Immature natural killer cell (primary cell): ENCODE results near the gene VAC14. TPM values are rescaled to one million over a fixed set of nuclear protein-coding genes. Genes with fewer than 3 reads are reported as not detected.
"Not testable (repeated sequence)": the region's sequence is repeated elsewhere in the genome, so short reads cannot be mapped to it uniquely, and the experiment has no call there.

ENCODE experiments used
- DNase-seq, 3 donors: peaks; one replicate each; pipeline ENCODE4 v3.0.0; 2022; ENCODE audit warnings: mixed read lengths in 1 of 3
- H3K27ac Mint-ChIP-seq, 6 donors: one replicate each; pipeline ENCODE4 v1.8.0; 2020; ENCODE audit warnings: mixed read lengths in 6 of 6, mild to moderate bottlenecking in 5 of 6, inconsistent platforms in 4 of 6, moderate library complexity in 3 of 6
- H3K27me3 Mint-ChIP-seq, 3 donors: one replicate each; pipeline ENCODE4 v1.8.0; 2020 to 2021; ENCODE audit warnings: low read depth in 3 of 3, mild to moderate bottlenecking in 3 of 3, mixed read lengths in 3 of 3, moderate library complexity in 3 of 3, inconsistent platforms in 1 of 3
- H3K36me3 Mint-ChIP-seq, 3 donors: one replicate each; pipeline ENCODE4 v1.8.0; 2020; ENCODE audit warnings: mixed read lengths in 3 of 3, inconsistent platforms in 2 of 3, mild to moderate bottlenecking in 2 of 3
- H3K4me1 Mint-ChIP-seq, 2 donors: one replicate each; pipeline ENCODE4 v1.8.0; 2020; ENCODE audit warnings: inconsistent platforms in 2 of 2, mild to moderate bottlenecking in 2 of 2, mixed read lengths in 2 of 2, moderate library complexity in 1 of 2
- H3K4me3 Mint-ChIP-seq, 5 donors: one replicate each; pipeline ENCODE4 v1.8.0; 2020; ENCODE audit warnings: mild to moderate bottlenecking in 5 of 5, mixed read lengths in 5 of 5, inconsistent platforms in 3 of 5, moderate library complexity in 3 of 5
- H3K9me3 Mint-ChIP-seq, 6 donors: one replicate each; pipeline ENCODE4 v1.8.0; 2020; ENCODE audit warnings: mild to moderate bottlenecking in 6 of 6, mixed read lengths in 6 of 6, inconsistent platforms in 4 of 6, moderate library complexity in 3 of 6
- polyA plus RNA-seq, 3 donors: library from polyadenylated mRNA; unstranded; fragments of 300-500 nt; fragmentation: Illumina TruSeq; gene quantifications; one replicate each; pipeline ENCODE4 v1.2.3, GENCODE V29; 2021

VAC14 gene
- polyA plus RNA-seq, 3 donors from 2014 or later, result 19.1 to 42.2 (median 28.1) TPM

- peaks cover 6 to 10% of the 10 kb centered on the region in 2 donors for H3K4me1 Mint-ChIP-seq
Observed at GRCh38 chr16:70749681-70750601, 51.0 kb downstream of the VAC14 start.

GRCh38 chr16:70749006-70749678, 51.8 kb downstream of the VAC14 start:
- H3K4me3 Mint-ChIP-seq, result no peak overlapping the region
- DNase-seq, result no peak

More at GRCh38 chr16:70749681-70750601, 51.0 kb downstream of the VAC14 start:
- peaks cover 0 to 8% (median 0%) of the 10 kb centered on the region in 3 donors for H3K36me3 Mint-ChIP-seq
- no peaks in the 10 kb centered on the region for H3K9me3 Mint-ChIP-seq
- H3K27me3 Mint-ChIP-seq, result peaks cover 0 to 2% (median 0%) of the 10 kb centered on the region in 3 donors
- H3K27ac Mint-ChIP-seq, result peak overlapping the region in 1 of 6 donors; percentile 67
- DNase-seq, result no peak
- no peak overlapping the region for H3K4me3 Mint-ChIP-seq

GRCh38 chr16:70747703-70748631, 53.0 kb downstream of the VAC14 start:
- Mint-ChIP-seq H3K36me3 (peaks cover 10 to 15% (median 11%) of the 10 kb centered on the region in 3 donors), H3K27me3 (peaks cover 0 to 2% (median 0%) of the 10 kb centered on the region in 3 donors), H3K4me1 (peaks cover 6 to 17% of the 10 kb centered on the region in 2 donors), H3K27ac (no peak overlapping the region), H3K9me3 (no peaks in the 10 kb centered on the region), H3K4me3 (no peak overlapping the region)
- DNase-seq, result no peak

More at GRCh38 chr16:70749006-70749678, 51.8 kb downstream of the VAC14 start:
- Mint-ChIP-seq H3K27ac (no peak overlapping the region), H3K4me1 (peaks cover 6 to 10% of the 10 kb centered on the region in 2 donors), H3K27me3 (peaks cover 0 to 2% (median 0%) of the 10 kb centered on the region in 3 donors), H3K9me3 (no peaks in the 10 kb centered on the region), H3K36me3 (peaks cover 0 to 7% (median 0%) of the 10 kb centered on the region in 3 donors)

GRCh38 chr16:70746708-70747424, 54.1 kb downstream of the VAC14 start:
- Mint-ChIP-seq H3K27me3 (peaks cover 0 to 2% (median 0%) of the 10 kb centered on the region in 3 donors), H3K27ac (peak overlapping the region in 2 of 6 donors; percentile 12 to 17), H3K4me1 (peaks cover 6 to 17% of the 10 kb centered on the region in 2 donors), H3K4me3 (no peak overlapping the region), H3K36me3 (peaks cover 12 to 17% (median 15%) of the 10 kb centered on the region in 3 donors), H3K9me3 (no peaks in the 10 kb centered on the region)
- DNase-seq, result no peak

DNA sequence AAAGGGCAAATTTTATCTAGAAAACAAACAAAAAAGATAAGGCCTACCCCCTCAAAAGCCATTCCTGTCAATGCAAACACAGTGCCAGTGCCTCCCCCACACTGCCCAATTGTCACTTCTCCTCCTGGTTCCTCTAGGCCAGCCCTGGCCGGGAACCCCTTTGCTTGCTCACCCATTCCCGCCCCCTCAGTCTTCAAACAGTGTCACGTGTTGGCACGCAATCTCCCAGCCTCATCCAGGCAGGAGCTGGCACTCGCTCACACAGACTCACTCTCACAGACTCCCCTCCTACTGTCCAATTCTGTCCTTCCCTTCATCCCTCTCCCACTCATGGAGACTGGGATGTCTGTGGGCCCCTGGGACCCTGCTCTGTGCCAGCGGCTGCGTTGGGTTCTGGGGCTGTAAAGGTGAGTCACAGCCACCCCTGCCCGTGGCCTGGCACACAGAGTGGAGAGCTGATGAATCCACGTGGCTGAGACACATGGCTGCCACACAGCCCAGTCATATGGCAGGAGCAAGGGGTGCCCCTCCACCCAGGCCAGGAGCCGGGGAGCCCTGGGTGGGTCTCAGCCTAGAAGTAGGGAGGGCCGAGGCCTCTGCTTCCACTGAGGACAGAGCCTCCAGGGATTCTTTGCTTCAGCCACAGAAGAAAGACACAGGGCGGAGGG, 54.8 kb downstream of the VAC14 start:
- Mint-ChIP-seq H3K4me3 (no peak overlapping the region), H3K27me3 (peaks cover 0 to 2% (median 0%) of the 10 kb centered on the region in 3 donors), H3K4me1 (peaks cover 6 to 17% of the 10 kb centered on the region in 2 donors), H3K27ac (no peak overlapping the region), H3K36me3 (peaks cover 12 to 21% (median 15%) of the 10 kb centered on the region in 3 donors), H3K9me3 (no peaks in the 10 kb centered on the region)
- DNase-seq, result no peak

DNA sequence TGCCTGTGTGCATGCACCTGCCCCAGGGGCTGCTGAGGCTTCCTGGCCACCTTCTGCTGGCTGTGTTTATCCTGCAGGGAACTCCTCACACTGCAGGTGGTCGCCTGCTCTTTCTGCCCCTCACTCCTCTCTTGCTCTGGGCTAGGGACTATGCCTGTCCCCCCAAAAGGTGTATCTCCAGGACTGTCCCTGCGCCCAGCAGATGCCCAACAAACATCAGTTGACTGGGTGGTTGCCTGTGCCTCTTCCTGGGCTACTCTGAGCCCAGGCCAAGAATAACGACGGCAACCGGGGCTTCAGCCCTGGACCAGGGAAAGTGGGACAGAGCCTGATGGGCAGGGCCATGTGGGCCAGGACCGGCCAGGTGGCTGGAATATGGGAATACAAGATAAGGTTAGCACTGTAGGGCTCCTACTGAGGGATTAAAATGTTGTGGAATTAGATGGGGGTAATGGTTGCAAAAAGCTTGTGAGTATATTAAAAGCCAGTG, 55.4 kb downstream of the VAC14 start:
- no peak overlapping the region for H3K4me3 Mint-ChIP-seq
- DNase-seq, result no peak
- peaks cover 12 to 21% (median 15%) of the 10 kb centered on the region in 3 donors for H3K36me3 Mint-ChIP-seq
- peaks cover 0 to 2% (median 0%) of the 10 kb centered on the region in 3 donors for H3K27me3 Mint-ChIP-seq
- no peak overlapping the region for H3K27ac Mint-ChIP-seq
- peaks cover 6 to 17% of the 10 kb centered on the region in 2 donors for H3K4me1 Mint-ChIP-seq
- no peaks in the 10 kb centered on the region for H3K9me3 Mint-ChIP-seq

DNA sequence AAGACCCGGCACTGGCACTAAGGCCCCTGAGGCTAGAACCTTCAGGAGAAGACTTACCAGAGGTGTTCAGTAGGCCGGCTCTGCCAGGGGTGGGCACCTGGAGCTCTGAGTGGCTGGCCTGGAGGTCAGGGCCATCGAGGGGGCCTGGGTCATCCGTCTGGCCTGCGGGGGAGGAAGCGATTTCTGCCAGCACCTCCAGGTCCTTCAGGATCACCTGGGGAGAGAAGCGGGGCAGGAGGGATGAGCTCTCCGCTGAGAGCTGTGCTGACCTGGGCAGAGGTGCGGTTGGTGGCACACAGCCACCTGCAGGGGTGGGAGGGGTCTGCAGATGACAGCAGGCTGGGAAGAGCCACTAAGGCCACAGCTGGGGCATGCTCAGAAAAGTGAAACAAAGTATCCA, 56.6 kb downstream of the VAC14 start:
- Mint-ChIP-seq H3K27ac (no peak overlapping the region), H3K4me3 (no peak overlapping the region), H3K9me3 (no peaks in the 10 kb centered on the region), H3K36me3 (peaks cover 12 to 21% (median 15%) of the 10 kb centered on the region in 3 donors), H3K27me3 (peaks cover 0 to 2% (median 0%) of the 10 kb centered on the region in 3 donors), H3K4me1 (peaks cover 7 to 17% of the 10 kb centered on the region in 2 donors)
- DNase-seq, result no peak

DNA sequence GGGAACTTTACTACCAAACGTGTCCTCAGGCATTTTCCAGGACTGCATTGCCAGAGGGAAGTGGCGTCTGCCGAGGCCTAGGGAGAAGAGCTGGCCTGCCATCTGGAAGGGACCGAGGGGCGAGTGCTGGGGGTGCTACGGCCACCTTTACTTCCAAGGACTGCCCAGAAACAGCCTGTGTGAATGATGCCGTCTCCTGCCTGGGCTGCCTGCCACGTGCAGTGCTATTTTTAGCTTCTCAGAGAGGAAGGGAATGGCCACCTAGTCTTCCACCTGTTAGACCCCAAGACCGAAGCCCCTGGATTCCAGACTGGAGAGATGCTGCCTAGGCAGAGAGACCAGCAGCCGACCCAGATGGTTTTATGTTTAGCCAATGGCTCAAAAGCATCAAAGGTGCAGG, 57.2 kb downstream of the VAC14 start:
- peaks cover 8 to 22% of the 10 kb centered on the region in 2 donors for H3K4me1 Mint-ChIP-seq
- no peaks in the 10 kb centered on the region for H3K9me3 Mint-ChIP-seq
- H3K27me3 Mint-ChIP-seq, result peaks cover 0 to 2% (median 0%) of the 10 kb centered on the region in 3 donors
- H3K27ac Mint-ChIP-seq, result peak overlapping the region in 3 of 6 donors; percentile 18 to 53 (median 22)
- H3K4me3 Mint-ChIP-seq, result no peak overlapping the region
- DNase-seq, result no peak
- H3K36me3 Mint-ChIP-seq, result peaks cover 12 to 21% (median 15%) of the 10 kb centered on the region in 3 donors

GRCh38 chr16:70742967-70743366, 58.0 kb downstream of the VAC14 start:
- not testable (repeated sequence) for H3K27ac Mint-ChIP-seq, H3K27me3 Mint-ChIP-seq, DNase-seq, H3K9me3 Mint-ChIP-seq, H3K4me3 Mint-ChIP-seq
- H3K4me1 Mint-ChIP-seq, result peaks cover 15 to 31% of the 10 kb centered on the region in 2 donors
- H3K36me3 Mint-ChIP-seq, result peaks cover 12 to 21% (median 15%) of the 10 kb centered on the region in 3 donors

- no peak for DNase-seq
- Mint-ChIP-seq H3K27ac (peak overlapping the region in 2 of 6 donors; percentile 17 to 30), H3K27me3 (peaks cover 0 to 8% (median 0%) of the 10 kb centered on the region in 3 donors)
Observed at GRCh38 chr16:70741783-70742125, 59.2 kb downstream of the VAC14 start.

GRCh38 chr16:70740914-70741782, 59.8 kb downstream of the VAC14 start:
- H3K9me3 Mint-ChIP-seq, result no peaks in the 10 kb centered on the region
- peaks cover 12 to 21% (median 15%) of the 10 kb centered on the region in 3 donors for H3K36me3 Mint-ChIP-seq
- peaks cover 0 to 8% (median 0%) of the 10 kb centered on the region in 3 donors for H3K27me3 Mint-ChIP-seq
- H3K4me1 Mint-ChIP-seq, result peaks cover 21 to 29% of the 10 kb centered on the region in 2 donors
- H3K4me3 Mint-ChIP-seq, result no peak overlapping the region
- peak overlapping the region in 3 of 6 donors; percentile 17 to 30 (median 28) for H3K27ac Mint-ChIP-seq
- DNase-seq, result no peak

More at GRCh38 chr16:70741783-70742125, 59.2 kb downstream of the VAC14 start:
- Mint-ChIP-seq H3K36me3 (peaks cover 12 to 21% (median 15%) of the 10 kb centered on the region in 3 donors), H3K4me1 (peaks cover 20 to 31% of the 10 kb centered on the region in 2 donors), H3K4me3 (no peak overlapping the region), H3K9me3 (no peaks in the 10 kb centered on the region)
